IPS-15b (cell line): Measurements from ENCODE around the gene ZNF91.
"Not testable (repeated sequence)": the region's sequence is repeated elsewhere in the genome, so short reads cannot be mapped to it uniquely, and the experiment has no call there.

Experiments used
- H3K27me3 ChIP-seq: one replicate; pipeline ENCODE4 v1.6.1; 2013; ENCODE audit warnings: low read length; ENCODE audit not compliant: control insufficient read depth, insufficient read depth
- H3K36me3 ChIP-seq: one replicate; pipeline ENCODE4 v1.6.1; 2013; ENCODE audit warnings: low read length; ENCODE audit not compliant: control insufficient read depth, insufficient read depth
- H3K4me1 ChIP-seq: one replicate; pipeline ENCODE4 v1.6.1; 2013; ENCODE audit warnings: mild to moderate bottlenecking, low read length; ENCODE audit not compliant: control insufficient read depth, insufficient read depth
- H3K4me3 ChIP-seq: one replicate; pipeline ENCODE4 v1.5.1; 2013; ENCODE audit warnings: low read depth, low read length
- H3K9ac ChIP-seq: one replicate; pipeline ENCODE4 v1.6.1; 2013; ENCODE audit warnings: low read depth, mild to moderate bottlenecking, low read length
- H3K9me3 ChIP-seq: one replicate; pipeline ENCODE4 v1.6.1; 2013; ENCODE audit warnings: mild to moderate bottlenecking, low read length; ENCODE audit not compliant: control insufficient read depth, insufficient read depth

ZNF91 gene

DNA sequence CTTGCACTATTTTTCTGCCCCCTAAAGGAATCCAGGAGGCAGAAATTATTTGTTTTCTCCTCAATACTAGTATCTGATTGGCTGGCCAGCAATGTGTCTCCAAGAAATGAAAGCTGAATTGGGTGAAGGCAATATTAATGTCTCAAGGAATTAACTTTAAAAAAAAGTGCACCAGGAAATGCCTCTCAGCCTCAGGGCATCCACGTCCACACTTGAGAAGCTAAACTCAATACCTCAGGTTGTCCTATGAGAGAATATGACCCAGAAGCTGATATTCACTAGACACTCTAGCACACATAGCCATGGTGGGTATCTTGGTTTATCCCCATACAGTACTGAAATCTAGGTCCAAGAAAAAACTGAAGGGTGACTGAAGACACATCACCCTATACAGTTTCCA lies 2.1 kb downstream of the ZNF91 start:
- Histone ChIP-seq H3K4me1 (no peaks in the 10 kb centered on the region), H3K9me3 (no peaks in the 10 kb centered on the region), H3K27me3 (no peaks in the 10 kb centered on the region), H3K36me3 (no peaks in the 10 kb centered on the region), H3K4me3 (no peak overlapping the region), H3K9ac (no peak overlapping the region)

DNA sequence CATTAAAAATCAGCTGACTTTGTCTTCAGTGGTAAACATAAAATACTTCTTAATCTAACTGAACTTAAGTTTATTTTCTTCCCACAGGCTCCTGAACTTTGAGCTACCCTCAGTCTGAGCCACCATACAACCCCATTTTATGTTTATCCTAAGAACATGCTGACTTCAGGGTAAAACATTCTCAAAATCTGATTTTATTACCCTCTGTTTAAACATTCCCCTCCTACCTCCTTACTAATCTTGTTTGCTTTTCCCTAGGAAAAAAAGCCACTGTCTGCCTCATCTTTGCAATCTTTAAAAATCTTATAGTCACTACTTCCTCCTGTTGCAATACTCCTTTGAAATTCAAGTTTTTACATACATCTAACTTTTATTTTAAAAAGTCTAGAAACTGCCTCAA lies 4.0 kb downstream of the ZNF91 start:
- no peak overlapping the region for H3K9ac ChIP-seq
- H3K4me3 ChIP-seq = no peak overlapping the region
- no peaks in the 10 kb centered on the region for H3K27me3 ChIP-seq
- no peaks in the 10 kb centered on the region for H3K36me3 ChIP-seq
- no peaks in the 10 kb centered on the region for H3K9me3 ChIP-seq
- H3K4me1 ChIP-seq = no peaks in the 10 kb centered on the region

DNA sequence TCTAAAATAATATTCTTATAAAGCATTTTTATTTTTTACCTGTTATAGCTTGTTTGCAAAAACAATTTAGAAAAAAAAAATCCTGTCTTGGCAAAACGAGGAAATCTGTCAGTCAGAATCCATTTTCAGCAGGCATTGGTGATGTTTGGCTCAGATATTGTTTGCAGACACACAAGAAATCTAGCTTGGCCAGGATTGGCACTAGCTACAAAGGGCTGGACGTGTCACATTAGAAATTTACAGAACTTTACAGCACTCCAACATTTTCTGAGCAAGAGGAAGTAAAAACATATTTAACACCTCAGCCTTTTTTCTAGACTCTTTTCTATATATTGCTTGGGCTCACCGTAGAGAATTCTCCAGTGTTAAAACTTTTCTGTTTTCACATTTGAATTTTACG lies 9.9 kb downstream of the ZNF91 start:
- Histone ChIP-seq H3K9me3 (no peaks in the 10 kb centered on the region), H3K4me3 (no peak overlapping the region), H3K4me1 (no peaks in the 10 kb centered on the region), H3K27me3 (no peaks in the 10 kb centered on the region), H3K9ac (no peak overlapping the region), H3K36me3 (peaks cover 3% of the 10 kb centered on the region)

DNA sequence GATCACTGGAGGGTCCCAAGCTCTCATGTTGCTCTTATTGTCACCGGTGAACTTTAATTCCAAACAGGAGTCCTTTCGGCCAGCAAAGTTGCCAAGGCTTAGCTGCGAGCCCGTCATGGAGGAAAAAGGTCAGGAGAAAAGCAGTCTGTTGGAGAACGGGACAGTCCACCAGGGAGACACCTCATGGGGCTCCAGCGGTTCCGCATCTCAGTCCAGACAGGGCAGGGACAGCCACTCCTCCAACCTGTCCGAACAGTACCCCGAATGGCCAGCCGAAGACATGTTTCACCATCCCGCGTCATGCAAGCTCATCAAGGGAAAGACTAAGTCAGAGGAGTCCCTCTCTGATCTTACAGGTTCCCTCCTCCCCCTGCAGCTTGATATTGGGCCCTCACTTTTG lies 10.4 kb downstream of the ZNF91 start:
- Histone ChIP-seq H3K9ac (no peak overlapping the region), H3K9me3 (no peaks in the 10 kb centered on the region), H3K36me3 (peaks cover 3% of the 10 kb centered on the region), H3K4me3 (no peak overlapping the region), H3K27me3 (no peaks in the 10 kb centered on the region), H3K4me1 (peaks cover 2% of the 10 kb centered on the region)

DNA sequence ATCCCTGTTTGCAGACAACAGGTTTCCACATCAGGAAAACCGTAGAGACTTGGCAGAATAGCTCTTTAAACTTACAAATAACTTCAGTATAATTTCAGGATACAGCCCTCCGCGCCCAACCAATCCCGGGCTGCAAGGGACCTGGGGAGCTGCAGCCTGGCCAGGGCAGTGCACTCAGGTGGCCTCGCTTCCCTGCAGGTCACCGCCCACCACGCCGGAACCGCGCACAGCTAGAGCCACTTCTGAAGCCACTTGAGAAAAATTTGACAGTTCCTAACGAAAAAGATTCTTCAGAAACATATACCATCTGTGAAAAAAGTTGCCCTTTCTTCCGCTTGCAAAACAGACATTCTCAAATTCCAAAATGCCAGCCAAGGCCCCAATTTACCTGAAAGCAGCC lies 11.1 kb downstream of the ZNF91 start:
- Histone ChIP-seq H3K9ac (no peak overlapping the region), H3K4me1 (peaks cover 2% of the 10 kb centered on the region), H3K4me3 (no peak overlapping the region), H3K9me3 (no peaks in the 10 kb centered on the region), H3K36me3 (peaks cover 3% of the 10 kb centered on the region), H3K27me3 (no peaks in the 10 kb centered on the region)

DNA sequence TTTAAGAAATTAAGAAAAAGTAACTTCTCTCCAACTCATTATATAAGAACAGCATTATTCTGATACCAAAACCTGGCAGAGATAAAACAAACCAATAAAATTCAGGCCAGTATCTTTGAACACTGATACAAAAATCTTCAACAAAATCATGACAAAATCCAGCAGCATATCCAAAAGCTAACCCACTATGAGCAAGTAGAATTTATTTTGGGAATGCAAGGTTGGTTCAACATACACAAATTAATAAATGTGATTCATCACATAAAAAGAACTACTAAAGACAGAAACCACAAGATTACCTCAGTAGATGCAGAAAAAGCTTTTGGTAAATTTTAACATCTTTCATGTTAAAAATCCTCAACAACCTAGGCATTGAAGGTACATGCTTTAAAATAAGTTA lies 12.3 kb downstream of the ZNF91 start:
- Histone ChIP-seq H3K9me3 (no peaks in the 10 kb centered on the region), H3K36me3 (peaks cover 3% of the 10 kb centered on the region), H3K4me1 (peaks cover 2% of the 10 kb centered on the region), H3K9ac (no peak overlapping the region), H3K4me3 (no peak overlapping the region), H3K27me3 (no peaks in the 10 kb centered on the region)

DNA sequence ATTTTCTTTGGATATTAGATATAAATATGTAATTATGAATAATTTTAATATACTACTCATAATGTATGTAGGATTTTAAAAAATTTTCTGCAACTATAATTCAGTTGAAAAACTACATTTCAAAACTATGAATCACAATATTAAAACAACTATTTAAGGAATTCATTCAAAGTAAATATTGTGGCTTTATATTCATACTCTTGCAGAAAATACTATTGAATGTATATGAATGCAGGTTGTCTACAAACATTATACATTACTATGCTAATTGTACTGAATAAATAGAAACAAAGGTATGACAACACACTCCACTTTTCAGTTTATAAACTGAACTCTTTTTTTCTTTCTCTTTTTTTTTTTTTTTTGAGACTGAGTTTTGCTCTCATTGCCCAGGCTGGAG lies 14.2 kb downstream of the ZNF91 start:
- Histone ChIP-seq H3K9me3 (no peaks in the 10 kb centered on the region), H3K27me3 (no peaks in the 10 kb centered on the region), H3K4me3 (no peak overlapping the region), H3K36me3 (peaks cover 11% of the 10 kb centered on the region), H3K4me1 (peaks cover 2% of the 10 kb centered on the region), H3K9ac (no peak overlapping the region)

DNA sequence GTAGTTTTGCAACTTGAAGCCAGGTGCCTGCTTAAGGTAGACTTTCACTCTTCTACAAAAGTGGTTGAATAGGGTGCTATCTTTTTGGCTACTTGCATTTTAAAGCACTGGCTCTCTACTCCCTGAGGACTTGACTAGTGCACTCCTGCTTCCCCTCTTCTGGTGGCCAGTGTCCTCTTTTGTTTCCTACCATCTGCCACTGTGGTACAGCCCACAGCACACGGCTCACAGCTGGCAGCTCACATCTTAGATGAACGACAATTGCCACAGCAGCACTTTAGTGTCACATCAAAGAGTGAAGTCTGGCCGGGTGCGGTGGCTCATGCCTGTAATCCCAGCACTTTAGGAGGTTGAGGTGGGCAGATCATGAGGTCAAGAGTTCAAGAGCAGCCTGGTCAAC lies 15.6 kb downstream of the ZNF91 start:
- H3K36me3 ChIP-seq = peaks cover 11% of the 10 kb centered on the region

DNA sequence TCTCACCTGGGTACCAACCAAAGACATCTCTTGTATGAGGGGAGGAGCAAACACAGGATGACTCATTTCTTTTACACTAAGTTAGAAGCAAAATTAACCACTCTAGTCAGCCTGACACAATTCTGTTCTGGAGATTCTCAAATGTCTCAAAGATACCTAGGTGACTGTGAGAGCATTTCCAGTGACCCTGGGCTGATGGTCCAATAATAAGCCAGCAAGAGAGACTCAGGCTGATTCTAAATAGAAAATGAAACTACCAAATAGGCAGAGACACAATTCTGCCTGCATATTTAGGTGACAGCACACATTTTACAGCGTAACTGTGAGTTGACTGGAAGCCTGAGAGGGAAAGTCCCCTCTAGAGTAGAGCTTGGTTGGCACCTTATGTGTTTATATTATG lies 16.3 kb downstream of the ZNF91 start:
- no peak overlapping the region for H3K9ac ChIP-seq
- H3K4me3 ChIP-seq = no peak overlapping the region
- H3K4me1 ChIP-seq = peaks cover 2% of the 10 kb centered on the region
- no peaks in the 10 kb centered on the region for H3K9me3 ChIP-seq
- peaks cover 11% of the 10 kb centered on the region for H3K36me3 ChIP-seq
- no peaks in the 10 kb centered on the region for H3K27me3 ChIP-seq

More for the DNA sequence above, 15.6 kb downstream of the ZNF91 start:
- H3K9me3 ChIP-seq, H3K4me3 ChIP-seq, H3K4me1 ChIP-seq, H3K27me3 ChIP-seq, H3K9ac ChIP-seq: not testable (repeated sequence)

DNA sequence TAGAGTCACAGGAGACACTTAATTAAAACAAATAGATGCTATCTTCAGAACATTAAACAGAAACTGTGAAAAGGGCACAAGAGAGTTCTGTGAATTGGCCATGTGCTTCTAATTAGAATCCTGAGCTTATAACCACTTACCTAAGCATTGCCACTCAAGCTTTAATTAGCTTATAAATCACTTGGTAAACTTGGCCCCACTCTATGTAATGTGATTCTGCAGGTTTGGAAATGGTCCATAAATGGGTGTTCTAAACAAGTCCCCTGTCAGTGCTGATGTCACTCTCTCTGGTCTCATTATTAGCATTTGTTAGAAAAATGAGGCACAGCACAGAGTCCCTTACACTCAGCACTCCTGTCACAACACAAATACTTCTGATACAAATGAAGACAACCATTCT lies 18.0 kb downstream of the ZNF91 start:
- Histone ChIP-seq H3K4me1 (peaks cover 2% of the 10 kb centered on the region), H3K4me3 (no peak overlapping the region), H3K9ac (no peak overlapping the region), H3K27me3 (no peaks in the 10 kb centered on the region), H3K9me3 (no peaks in the 10 kb centered on the region), H3K36me3 (peaks cover 20% of the 10 kb centered on the region)

DNA sequence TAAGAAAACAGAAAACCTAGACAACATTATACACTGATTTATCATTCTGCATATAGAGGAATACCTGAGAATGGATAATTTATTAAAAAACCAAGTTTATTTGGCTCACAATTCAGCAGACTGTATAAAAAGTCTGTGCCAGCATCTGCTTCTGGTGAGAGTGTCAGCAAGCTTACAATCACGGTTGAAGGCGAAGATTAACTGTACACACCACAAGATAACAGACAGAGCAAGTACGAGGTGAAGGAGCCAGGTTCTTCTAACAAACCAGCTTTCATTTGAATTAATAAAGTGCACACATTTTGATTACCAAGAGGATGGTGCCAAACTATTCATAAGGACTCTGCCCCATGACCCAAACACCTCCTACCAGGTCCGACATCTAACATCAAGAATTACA lies 28.8 kb downstream of the ZNF91 start:
- Histone ChIP-seq H3K4me3 (no peak overlapping the region), H3K36me3 (peaks cover 14% of the 10 kb centered on the region), H3K9ac (no peak overlapping the region), H3K4me1 (no peaks in the 10 kb centered on the region), H3K27me3 (no peaks in the 10 kb centered on the region), H3K9me3 (peaks cover 30% of the 10 kb centered on the region)

DNA sequence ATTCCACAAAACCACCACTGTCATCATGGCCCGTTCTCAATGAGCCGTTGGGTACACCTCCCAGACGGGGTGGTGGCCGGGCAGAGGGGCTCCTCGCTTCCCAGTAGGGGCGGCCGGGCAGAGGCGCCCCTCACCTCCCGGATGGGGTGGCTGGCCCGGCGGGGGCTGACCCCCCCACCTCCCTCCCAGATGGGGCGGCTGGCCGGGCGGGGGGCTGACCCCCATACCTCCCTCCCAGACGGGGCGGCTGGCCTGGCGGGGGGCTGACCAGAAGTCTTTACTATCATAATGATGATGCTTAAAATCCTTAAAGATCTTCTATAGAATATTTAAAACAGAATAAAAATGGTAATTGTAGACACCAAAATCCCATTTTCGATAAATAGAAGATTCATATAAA lies 29.2 kb downstream of the ZNF91 start:
- H3K9me3 ChIP-seq = peaks cover 35% of the 10 kb centered on the region
- H3K4me3 ChIP-seq, H3K9ac ChIP-seq, H3K4me1 ChIP-seq, H3K27me3 ChIP-seq: not testable (repeated sequence)
- peaks cover 12% of the 10 kb centered on the region for H3K36me3 ChIP-seq

DNA sequence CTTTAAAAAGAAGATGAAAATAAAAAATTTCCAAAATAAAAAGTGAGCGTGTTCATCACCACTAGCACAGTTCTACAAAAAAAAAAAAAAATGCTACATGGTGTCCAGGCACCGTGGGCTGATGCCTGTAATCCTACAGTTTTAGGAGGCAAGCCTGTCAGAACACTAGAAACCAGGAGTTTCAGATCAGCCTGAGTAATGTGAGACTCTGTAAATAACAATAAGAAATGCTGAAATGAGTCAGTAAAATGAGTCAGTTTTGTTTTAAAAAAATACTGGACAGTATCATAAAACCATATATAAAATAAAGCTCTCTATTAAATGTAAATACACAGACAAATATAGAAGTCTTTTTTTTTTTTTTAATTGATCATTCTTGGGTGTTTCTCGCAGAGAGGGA lies 30.0 kb downstream of the ZNF91 start:
- Histone ChIP-seq H3K9me3 (peaks cover 39% of the 10 kb centered on the region), H3K36me3 (peaks cover 8% of the 10 kb centered on the region), H3K27me3 (no peaks in the 10 kb centered on the region), H3K4me3 (no peak overlapping the region), H3K9ac (no peak overlapping the region), H3K4me1 (no peaks in the 10 kb centered on the region)
